ENCODE measurements around the gene DSG1. TPM values are rescaled to one million over a fixed set of nuclear protein-coding genes. Genes with fewer than 3 reads are reported as not detected.

DSG1 gene
- 0.61 TPM for total RNA-seq
- polyA plus RNA-seq, result 3.7 TPM
- long read RNA-seq, donor 1, result 0 reads
- long read RNA-seq, donor 2, result 0 reads
- long read RNA-seq, donor 3, result 0 reads
- long read RNA-seq, donor 4, result 0 reads
- long read RNA-seq, donor 5, result 0 reads
- long read RNA-seq, donor 6, result 0 reads
- long read RNA-seq, donor 7, result 0 reads
- long read RNA-seq, donor 8, result 0 reads
- long read RNA-seq, donor 9, full-length matches to known transcripts, result 1 of 1 reads
- long read RNA-seq, donor 9, partial matches to known transcripts, result 0 of 1 reads
- long read RNA-seq, donor 9, other reads (novel, unspliced or antisense), result 0 of 1 reads
- long read RNA-seq, donor 10, result 0 reads

GRCh38 chr18:31317860-31318259 lies at the start of gene DSG1:
Gene DSG1 (plus strand): TSS chr18:31318160. CDS start chr18:31318301, 141 bp downstream.
- H3K27ac ChIP-seq (ENCODE audit: low read depth in 1 of 2, low read length in 1 of 2), result no peak within 1 kb of the TSS
- H3K27me3 ChIP-seq (ENCODE audit: control insufficient read depth in 2 of 2, insufficient read depth in 1 of 2, low read length in 1 of 2), result no peaks in the 10 kb centered on the region
- H3K4me3 ChIP-seq (ENCODE audit: low read length in 2 of 2), result no peak within 1 kb of the TSS
- WGBS, result 90% methylated on average over 3 of the region's 3 CpGs
- no peaks in the 10 kb centered on the region for H3K36me3 ChIP-seq (ENCODE audit: control insufficient read depth in 2 of 2, insufficient read depth in 2 of 2, low read length in 1 of 2)
- DNase-seq (ENCODE audit: low read depth in 6 of 9, low spot score in 9 of 9), result no peak
- H3K4me1 ChIP-seq (ENCODE audit: control insufficient read depth in 2 of 2, insufficient read depth in 2 of 2, low read length in 2 of 2), result no peaks in the 10 kb centered on the region
- H3K9me3 ChIP-seq (ENCODE audit: control insufficient read depth in 2 of 2, insufficient read depth in 1 of 2, low read length in 1 of 2), result no peaks in the 10 kb centered on the region

GRCh38 chr18:31268985-31269406 lies 49.0 kb upstream of the DSG1 start:
- Histone ChIP-seq H3K27me3 (ENCODE audit: control insufficient read depth in 2 of 2, insufficient read depth in 1 of 2, low read length in 1 of 2) (no peaks in the 10 kb centered on the region), H3K9me3 (ENCODE audit: control insufficient read depth in 2 of 2, insufficient read depth in 1 of 2, low read length in 1 of 2) (no peaks in the 10 kb centered on the region), H3K4me3 (ENCODE audit: low read length in 2 of 2) (no peak overlapping the region), H3K27ac (ENCODE audit: low read depth in 1 of 2, low read length in 1 of 2) (peak overlapping the region in 1 of 2 donors; percentile 64), H3K36me3 (ENCODE audit: control insufficient read depth in 2 of 2, insufficient read depth in 2 of 2, low read length in 1 of 2) (no peaks in the 10 kb centered on the region), H3K4me1 (ENCODE audit: control insufficient read depth in 2 of 2, insufficient read depth in 2 of 2, low read length in 2 of 2) (no peaks in the 10 kb centered on the region)
- WGBS, result 59% methylated on average over 1 of the region's 1 CpG
- DNase-seq (ENCODE audit: low read depth in 6 of 9, low spot score in 9 of 9), result peak in 2 of 9 donors; percentile 8 to 28

GRCh38 chr18:31269566-31269965 lies 48.4 kb upstream of the DSG1 start:
- no peak overlapping the region for H3K4me3 ChIP-seq (ENCODE audit: low read length in 2 of 2)
- 87% methylated on average over 6 of the region's 6 CpGs for WGBS
- no peaks in the 10 kb centered on the region for H3K9me3 ChIP-seq (ENCODE audit: control insufficient read depth in 2 of 2, insufficient read depth in 1 of 2, low read length in 1 of 2)
- H3K4me1 ChIP-seq (ENCODE audit: control insufficient read depth in 2 of 2, insufficient read depth in 2 of 2, low read length in 2 of 2), result no peaks in the 10 kb centered on the region
- H3K27me3 ChIP-seq (ENCODE audit: control insufficient read depth in 2 of 2, insufficient read depth in 1 of 2, low read length in 1 of 2), result no peaks in the 10 kb centered on the region
- H3K27ac ChIP-seq (ENCODE audit: low read depth in 1 of 2, low read length in 1 of 2), result peak overlapping the region in 1 of 2 donors; percentile 68
- no peaks in the 10 kb centered on the region for H3K36me3 ChIP-seq (ENCODE audit: control insufficient read depth in 2 of 2, insufficient read depth in 2 of 2, low read length in 1 of 2)
- no peak for DNase-seq (ENCODE audit: low read depth in 6 of 9, low spot score in 9 of 9)

GRCh38 chr18:31270578-31270977 lies 47.4 kb upstream of the DSG1 start:
- H3K9me3 ChIP-seq (ENCODE audit: control insufficient read depth in 2 of 2, insufficient read depth in 1 of 2, low read length in 1 of 2), result no peaks in the 10 kb centered on the region
- no peak for DNase-seq (ENCODE audit: low read depth in 6 of 9, low spot score in 9 of 9)
- no peak overlapping the region for H3K4me3 ChIP-seq (ENCODE audit: low read length in 2 of 2)
- no peaks in the 10 kb centered on the region for H3K4me1 ChIP-seq (ENCODE audit: control insufficient read depth in 2 of 2, insufficient read depth in 2 of 2, low read length in 2 of 2)
- H3K27me3 ChIP-seq (ENCODE audit: control insufficient read depth in 2 of 2, insufficient read depth in 1 of 2, low read length in 1 of 2), result no peaks in the 10 kb centered on the region
- H3K27ac ChIP-seq (ENCODE audit: low read depth in 1 of 2, low read length in 1 of 2), result no peak overlapping the region
- 93% methylated on average over 4 of the region's 4 CpGs for WGBS
- H3K36me3 ChIP-seq (ENCODE audit: control insufficient read depth in 2 of 2, insufficient read depth in 2 of 2, low read length in 1 of 2), result no peaks in the 10 kb centered on the region

GRCh38 chr18:31273812-31274527 lies 44.0 kb upstream of the DSG1 start:
- DNase-seq (ENCODE audit: low read depth in 6 of 9, low spot score in 9 of 9), result no peak
- 89% methylated on average over 5 of the region's 5 CpGs for WGBS

GRCh38 chr18:31274931-31275330 lies 43.0 kb upstream of the DSG1 start:
- WGBS, result 97% methylated on average over 2 of the region's 2 CpGs
- H3K27me3 ChIP-seq (ENCODE audit: control insufficient read depth in 2 of 2, insufficient read depth in 1 of 2, low read length in 1 of 2), result no peaks in the 10 kb centered on the region
- no peak for DNase-seq (ENCODE audit: low read depth in 6 of 9, low spot score in 9 of 9)
- H3K4me3 ChIP-seq (ENCODE audit: low read length in 2 of 2), result no peak overlapping the region
- peaks cover 0 to 5% of the 10 kb centered on the region in 2 donors for H3K4me1 ChIP-seq (ENCODE audit: control insufficient read depth in 2 of 2, insufficient read depth in 2 of 2, low read length in 2 of 2)
- H3K9me3 ChIP-seq (ENCODE audit: control insufficient read depth in 2 of 2, insufficient read depth in 1 of 2, low read length in 1 of 2), result no peaks in the 10 kb centered on the region
- H3K36me3 ChIP-seq (ENCODE audit: control insufficient read depth in 2 of 2, insufficient read depth in 2 of 2, low read length in 1 of 2), result no peaks in the 10 kb centered on the region
- H3K27ac ChIP-seq (ENCODE audit: low read depth in 1 of 2, low read length in 1 of 2), result no peak overlapping the region

More at GRCh38 chr18:31273812-31274527, 44.0 kb upstream of the DSG1 start:
- H3K4me3 ChIP-seq (ENCODE audit: low read length in 2 of 2), result no peak overlapping the region
- peaks cover 0 to 5% of the 10 kb centered on the region in 2 donors for H3K4me1 ChIP-seq (ENCODE audit: control insufficient read depth in 2 of 2, insufficient read depth in 2 of 2, low read length in 2 of 2)
- H3K9me3 ChIP-seq (ENCODE audit: control insufficient read depth in 2 of 2, insufficient read depth in 1 of 2, low read length in 1 of 2), result no peaks in the 10 kb centered on the region
- H3K27ac ChIP-seq (ENCODE audit: low read depth in 1 of 2, low read length in 1 of 2), result peak overlapping the region in 1 of 2 donors; percentile 46
- no peaks in the 10 kb centered on the region for H3K36me3 ChIP-seq (ENCODE audit: control insufficient read depth in 2 of 2, insufficient read depth in 2 of 2, low read length in 1 of 2)
- no peaks in the 10 kb centered on the region for H3K27me3 ChIP-seq (ENCODE audit: control insufficient read depth in 2 of 2, insufficient read depth in 1 of 2, low read length in 1 of 2)

- Histone ChIP-seq H3K27ac (ENCODE audit: low read depth in 1 of 2, low read length in 1 of 2) (peak overlapping the region in 1 of 2 donors; percentile 39), H3K9me3 (ENCODE audit: control insufficient read depth in 2 of 2, insufficient read depth in 1 of 2, low read length in 1 of 2) (no peaks in the 10 kb centered on the region), H3K36me3 (ENCODE audit: control insufficient read depth in 2 of 2, insufficient read depth in 2 of 2, low read length in 1 of 2) (no peaks in the 10 kb centered on the region), H3K4me3 (ENCODE audit: low read length in 2 of 2) (no peak overlapping the region), H3K4me1 (ENCODE audit: control insufficient read depth in 2 of 2, insufficient read depth in 2 of 2, low read length in 2 of 2) (peaks cover 0 to 5% of the 10 kb centered on the region in 2 donors), H3K27me3 (ENCODE audit: control insufficient read depth in 2 of 2, insufficient read depth in 1 of 2, low read length in 1 of 2) (no peaks in the 10 kb centered on the region)
- WGBS, result 46% methylated on average over 3 of the region's 3 CpGs
- DNase-seq (ENCODE audit: low read depth in 6 of 9, low spot score in 9 of 9), result no peak
Observed at GRCh38 chr18:31275722-31276463, 42.1 kb upstream of the DSG1 start.

GRCh38 chr18:31278609-31279071 lies 39.3 kb upstream of the DSG1 start:
- Histone ChIP-seq H3K36me3 (ENCODE audit: control insufficient read depth in 2 of 2, insufficient read depth in 2 of 2, low read length in 1 of 2) (no peaks in the 10 kb centered on the region), H3K4me3 (ENCODE audit: low read length in 2 of 2) (no peak overlapping the region), H3K27me3 (ENCODE audit: control insufficient read depth in 2 of 2, insufficient read depth in 1 of 2, low read length in 1 of 2) (no peaks in the 10 kb centered on the region), H3K27ac (ENCODE audit: low read depth in 1 of 2, low read length in 1 of 2) (no peak overlapping the region), H3K9me3 (ENCODE audit: control insufficient read depth in 2 of 2, insufficient read depth in 1 of 2, low read length in 1 of 2) (no peaks in the 10 kb centered on the region), H3K4me1 (ENCODE audit: control insufficient read depth in 2 of 2, insufficient read depth in 2 of 2, low read length in 2 of 2) (peaks cover 0 to 5% of the 10 kb centered on the region in 2 donors)
- no peak for DNase-seq (ENCODE audit: low read depth in 6 of 9, low spot score in 9 of 9)
- WGBS, result 92% methylated on average over 1 of the region's 1 CpG

- DNase-seq (ENCODE audit: low read depth in 6 of 9, low spot score in 9 of 9), result no peak
- H3K4me1 ChIP-seq (ENCODE audit: control insufficient read depth in 2 of 2, insufficient read depth in 2 of 2, low read length in 2 of 2), result peaks cover 0 to 5% of the 10 kb centered on the region in 2 donors
- H3K4me3 ChIP-seq (ENCODE audit: low read length in 2 of 2), result no peak overlapping the region
- no peaks in the 10 kb centered on the region for H3K27me3 ChIP-seq (ENCODE audit: control insufficient read depth in 2 of 2, insufficient read depth in 1 of 2, low read length in 1 of 2)
- no peak overlapping the region for H3K27ac ChIP-seq (ENCODE audit: low read depth in 1 of 2, low read length in 1 of 2)
- H3K9me3 ChIP-seq (ENCODE audit: control insufficient read depth in 2 of 2, insufficient read depth in 1 of 2, low read length in 1 of 2), result no peaks in the 10 kb centered on the region
- H3K36me3 ChIP-seq (ENCODE audit: control insufficient read depth in 2 of 2, insufficient read depth in 2 of 2, low read length in 1 of 2), result no peaks in the 10 kb centered on the region
- WGBS, result 81% methylated on average over 2 of the region's 2 CpGs
Observed at GRCh38 chr18:31280502-31280901, 37.5 kb upstream of the DSG1 start.

All from thymus (tissue), 14 donors.